Dendritic cell treated with granulocyte-macrophage colony-stimulating factor and Interleukin-4, amounts not matched to agents 40 ng/mL and 50 ng/mL, for 4 days (primary cell): ENCODE data around the gene SURF1.

Source experiments
- H3K27ac Mint-ChIP-seq: one replicate; pipeline ENCODE4 v1.8.0; 2022; ENCODE audit warnings: mild to moderate bottlenecking, mixed read lengths
- H3K27me3 Mint-ChIP-seq: one replicate; pipeline ENCODE4 v1.8.0; 2022; ENCODE audit warnings: mild to moderate bottlenecking, mixed read lengths
- H3K36me3 Mint-ChIP-seq: one replicate; pipeline ENCODE4 v1.8.0; 2022; ENCODE audit warnings: low read depth, mixed read lengths
- H3K4me1 Mint-ChIP-seq: one replicate; pipeline ENCODE4 v1.8.0; 2022; ENCODE audit warnings: low read depth, mixed read lengths
- H3K4me3 Mint-ChIP-seq: one replicate; pipeline ENCODE4 v1.8.0; 2022; ENCODE audit warnings: mild to moderate bottlenecking, moderate library complexity, mixed read lengths
- H3K9me3 Mint-ChIP-seq: one replicate; pipeline ENCODE4 v1.8.0; 2022; ENCODE audit warnings: mixed read lengths
- intact Hi-C: fragments of 100-400 bp; cut with micrococcal nuclease; formaldehyde crosslinking; loops from one replicate; pipeline ENCODE4 v1.15.0; 2022

Gene SURF1

DNA sequence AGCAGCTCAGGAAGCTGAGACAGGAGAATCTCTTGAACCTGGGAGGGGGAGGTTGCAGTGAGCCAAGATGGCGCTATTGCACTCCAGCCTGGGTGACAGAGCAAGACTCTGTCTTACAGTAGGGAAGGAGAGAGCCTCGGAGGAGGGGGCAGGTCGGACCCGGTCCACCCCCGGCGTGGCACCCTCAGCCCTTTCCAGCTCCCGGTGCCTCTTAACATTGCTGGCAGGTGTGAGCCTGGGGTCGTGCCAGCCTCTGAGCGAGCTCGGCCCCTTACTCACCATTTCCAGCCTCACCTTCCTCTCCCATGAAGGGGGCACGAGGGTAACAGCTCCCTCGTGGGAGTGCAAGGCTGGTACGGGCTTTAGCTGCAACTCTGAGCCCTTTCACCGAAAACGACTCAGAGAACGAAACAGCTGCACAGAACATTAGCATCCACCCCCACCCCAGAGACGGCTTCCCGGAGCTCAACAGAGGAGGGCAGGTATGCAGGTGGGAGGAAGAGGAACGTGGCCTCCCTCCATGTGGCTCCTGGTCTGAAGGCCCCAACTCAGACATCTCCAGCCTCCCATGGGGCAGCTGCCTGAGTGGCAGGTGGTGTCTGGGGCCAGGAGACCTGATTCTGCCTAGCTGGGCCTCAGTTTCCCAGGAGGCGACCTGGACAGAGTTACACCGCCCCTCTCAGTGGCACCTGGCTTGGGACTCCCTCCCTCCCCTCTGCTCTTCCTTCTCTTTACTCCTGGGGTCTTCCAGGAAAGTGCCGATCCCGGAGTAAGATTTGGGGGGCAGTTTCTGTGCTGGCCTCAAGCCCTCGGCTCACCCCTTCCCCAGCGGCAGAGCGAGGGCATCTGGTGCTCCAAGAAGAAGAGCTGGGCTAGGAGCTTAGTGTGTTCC lies 52.8 kb downstream of the SURF1 start:
- H3K4me1 Mint-ChIP-seq: no peaks in the 10 kb centered on the region
- H3K36me3 Mint-ChIP-seq: no peaks in the 10 kb centered on the region
- no peaks in the 10 kb centered on the region for H3K9me3 Mint-ChIP-seq
- H3K27me3 Mint-ChIP-seq: peaks cover 2% of the 10 kb centered on the region
- H3K4me3 Mint-ChIP-seq: no peak overlapping the region
- intact Hi-C loops: no loop called here
- H3K27ac Mint-ChIP-seq: no peak overlapping the region
